ENCODE results near the gene ATAD2B. TPM values are rescaled to one million over a fixed set of nuclear protein-coding genes. Genes with fewer than 3 reads are reported as not detected.
"Not testable (repeated sequence)": the region's sequence is repeated elsewhere in the genome, so short reads cannot be mapped to it uniquely, and the experiment has no call there.

Gene ATAD2B
- total RNA-seq, result 10 to 100 TPM; 37.1 to 82.7 (median 40.7) TPM

DNA sequence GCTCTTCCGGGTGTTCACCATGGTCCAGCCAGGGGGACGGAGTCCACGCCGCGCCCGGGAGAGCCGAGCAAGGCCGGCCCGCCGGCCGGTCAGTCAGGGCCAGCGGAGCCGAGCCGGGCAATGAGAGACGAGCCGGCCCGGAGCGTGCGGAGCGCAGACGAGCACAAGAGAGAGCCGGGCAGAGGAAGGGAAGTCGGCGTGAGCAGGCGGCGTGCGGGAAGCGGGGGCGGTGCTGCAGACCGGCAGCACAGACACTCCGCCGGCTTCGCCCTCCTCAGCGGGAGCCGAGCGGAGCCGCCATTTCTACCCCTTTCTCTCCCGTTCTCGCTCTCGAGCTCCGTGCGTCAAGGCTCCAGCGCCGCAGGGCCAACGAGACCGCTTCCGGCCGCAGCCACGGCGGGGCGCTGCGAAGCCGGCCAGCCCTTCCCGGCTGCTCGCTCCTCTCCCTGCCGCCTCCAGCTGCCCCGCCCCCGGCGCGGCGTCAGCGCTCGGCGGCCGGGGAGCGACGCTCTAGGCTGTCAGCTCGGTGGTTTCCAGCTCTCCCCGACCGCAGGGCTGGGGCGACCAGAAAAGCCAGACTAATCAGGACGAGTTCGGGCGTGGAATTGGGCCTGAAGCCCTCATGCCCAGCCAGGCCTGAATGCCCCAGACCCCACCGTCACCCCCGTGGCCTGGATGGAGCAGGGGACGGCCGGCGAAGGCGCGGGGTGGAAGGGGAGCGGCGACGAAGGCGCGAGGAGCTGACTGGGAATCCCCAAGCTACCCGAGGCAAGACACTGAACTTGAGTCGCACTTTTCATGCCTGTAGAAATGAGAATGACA lies at the start of gene ATAD2B:
Gene ATAD2B (minus strand): TSS at position 374 of the 822 bp plus-strand sequence. CDS start 353 bp downstream, at position 21.
- H3K4me1 ChIP-seq, result peaks cover 16 to 39% (median 20%) of the 10 kb centered on the region in 4 donors
- H3K4me3 ChIP-seq, result peak within 1 kb of the TSS; percentile 70 to 86 (median 75)
- H3K27me3 ChIP-seq, result no peaks in the 10 kb centered on the region
- 1% methylated on average over 51 of the region's 88 CpGs; no CpG with 5 or more reads in 1 of the 2 donors for WGBS, 2 donors (ENCODE audit: low coverage in 1 of 2)
- peak; percentile 94 for DNase-seq
- intact Hi-C loops (cut with DNase I; ENCODE audit: low total_unique reads) (loop anchor here (1.0 kb wide), 1 partner anchor 157 kb away; the partner anchor contains the start of gene TP53I3), in situ Hi-C loops (cut with MboI; ENCODE audit: low pct_ligation_motif_present in 1 of 4, low pct_unique_long_range_greater_than_20kb in 1 of 4, low sequenced_read_pairs in 3 of 4) (loop anchor here in 1 of 4 donors (10.0 kb wide), 1 partner anchor 148 kb away; the partner anchor contains the start of gene SF3B6)
- no peaks in the 10 kb centered on the region for H3K36me3 ChIP-seq
- H3K9me3 ChIP-seq, result no peaks in the 10 kb centered on the region
- TF ChIP-seq, protein P1, sequence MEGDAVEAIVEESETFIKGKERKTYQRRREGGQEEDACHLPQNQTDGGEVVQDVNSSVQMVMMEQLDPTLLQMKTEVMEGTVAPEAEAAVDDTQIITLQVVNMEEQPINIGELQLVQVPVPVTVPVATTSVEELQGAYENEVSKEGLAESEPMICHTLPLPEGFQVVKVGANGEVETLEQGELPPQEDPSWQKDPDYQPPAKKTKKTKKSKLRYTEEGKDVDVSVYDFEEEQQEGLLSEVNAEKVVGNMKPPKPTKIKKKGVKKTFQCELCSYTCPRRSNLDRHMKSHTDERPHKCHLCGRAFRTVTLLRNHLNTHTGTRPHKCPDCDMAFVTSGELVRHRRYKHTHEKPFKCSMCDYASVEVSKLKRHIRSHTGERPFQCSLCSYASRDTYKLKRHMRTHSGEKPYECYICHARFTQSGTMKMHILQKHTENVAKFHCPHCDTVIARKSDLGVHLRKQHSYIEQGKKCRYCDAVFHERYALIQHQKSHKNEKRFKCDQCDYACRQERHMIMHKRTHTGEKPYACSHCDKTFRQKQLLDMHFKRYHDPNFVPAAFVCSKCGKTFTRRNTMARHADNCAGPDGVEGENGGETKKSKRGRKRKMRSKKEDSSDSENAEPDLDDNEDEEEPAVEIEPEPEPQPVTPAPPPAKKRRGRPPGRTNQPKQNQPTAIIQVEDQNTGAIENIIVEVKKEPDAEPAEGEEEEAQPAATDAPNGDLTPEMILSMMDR (IDR thresholded peaks at IDR 0.05), result peak; percentile 40 to 94 (median 80)
- TF ChIP-seq EP300 (IDR thresholded peaks at IDR 0.05; ENCODE audit: low read depth) (no peak), POLR2A (IDR thresholded peaks at IDR 0.05) (peak; percentile 92), POLR2AphosphoS5 (IDR thresholded peaks at IDR 0.05) (peak; percentile 88 to 95 (median 94))
- H3K27ac ChIP-seq, result peak within 1 kb of the TSS; percentile 95 to 99 (median 98)

DNA sequence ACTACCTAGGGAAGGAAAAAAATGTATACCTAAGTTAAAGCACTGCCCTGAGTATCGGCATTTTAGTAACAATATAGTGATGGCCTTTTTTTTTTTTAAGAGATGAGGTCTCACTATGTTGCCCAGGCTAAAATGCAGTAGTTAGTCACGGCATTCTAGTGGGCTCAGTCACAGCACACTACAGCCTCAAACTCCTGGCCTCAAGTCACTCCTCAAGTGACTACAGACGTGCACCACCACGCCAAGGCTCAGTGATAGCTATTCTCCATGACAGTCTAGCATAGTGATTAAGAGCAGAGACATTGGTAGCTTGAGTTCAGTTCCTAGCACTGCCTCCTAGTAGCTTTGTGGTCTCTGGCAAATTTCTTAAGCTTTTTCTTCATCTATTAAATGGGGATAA lies 40.9 kb upstream of the ATAD2B start:
- TF ChIP-seq POLR2AphosphoS5 (IDR thresholded peaks at IDR 0.05) (no peak), EP300 (IDR thresholded peaks at IDR 0.05; ENCODE audit: low read depth) (no peak), POLR2A (IDR thresholded peaks at IDR 0.05) (no peak)
- TF ChIP-seq, protein P1 (IDR thresholded peaks at IDR 0.05), result no peak
- no peak overlapping the region for H3K4me3 ChIP-seq
- no peak overlapping the region for H3K27ac ChIP-seq
- H3K36me3 ChIP-seq, result peaks cover 0 to 6% (median 0%) of the 10 kb centered on the region in 4 donors
- no peaks in the 10 kb centered on the region for H3K9me3 ChIP-seq
- H3K27me3 ChIP-seq, result no peaks in the 10 kb centered on the region
- 90 to 96% methylated on average over 2 to 4 of the region's 4 CpGs for WGBS, 2 donors (ENCODE audit: low coverage in 1 of 2)
- intact Hi-C loops (cut with DNase I; ENCODE audit: low total_unique reads), result no loop called here
- no peak for DNase-seq
- in situ Hi-C loops (cut with MboI; ENCODE audit: low pct_ligation_motif_present in 1 of 4, low pct_unique_long_range_greater_than_20kb in 1 of 4, low sequenced_read_pairs in 3 of 4), result no loop called here
- H3K4me1 ChIP-seq, result no peaks in the 10 kb centered on the region

DNA sequence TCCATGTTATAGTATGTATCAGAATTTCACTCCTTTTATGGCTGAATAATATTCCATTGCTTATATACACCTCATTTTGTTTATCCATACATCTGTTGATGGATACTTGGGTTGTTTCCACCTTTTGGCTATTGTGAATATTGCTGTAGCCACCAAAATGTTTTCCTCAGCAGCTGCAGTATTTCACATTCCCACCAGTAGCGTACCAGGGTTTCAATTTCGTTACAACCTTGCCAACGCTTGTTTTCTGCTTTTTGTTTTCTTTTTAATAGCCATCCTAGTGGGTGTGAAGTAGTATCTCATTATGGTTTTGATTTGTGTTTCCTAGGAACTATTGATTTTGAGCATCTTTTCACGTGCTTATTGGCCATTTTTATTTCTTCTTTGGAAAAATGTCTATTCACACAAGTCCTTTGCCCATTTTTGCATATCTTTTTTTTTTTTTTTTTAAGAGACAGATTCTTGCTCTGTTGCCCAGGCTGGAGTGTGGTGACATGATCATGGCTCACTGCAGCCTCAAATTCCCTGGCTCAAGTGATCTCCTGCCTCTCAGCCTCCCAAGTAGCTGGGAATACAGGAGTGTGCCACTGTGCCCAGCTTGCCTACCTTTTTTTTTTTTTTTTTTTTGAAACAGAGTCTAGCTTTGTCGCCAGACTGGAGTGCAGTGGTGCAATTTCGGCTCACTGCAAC lies 27.5 kb upstream of the ATAD2B start:
- Histone ChIP-seq H3K36me3 (no peaks in the 10 kb centered on the region), H3K4me3 (no peak overlapping the region), H3K4me1 (no peaks in the 10 kb centered on the region), H3K9me3 (no peaks in the 10 kb centered on the region), H3K27ac (no peak overlapping the region), H3K27me3 (no peaks in the 10 kb centered on the region)
- TF ChIP-seq POLR2A (IDR thresholded peaks at IDR 0.05), result no peak
- TF ChIP-seq, protein P1 (IDR thresholded peaks at IDR 0.05), result no peak
- no peak for TF ChIP-seq EP300 (IDR thresholded peaks at IDR 0.05; ENCODE audit: low read depth)
- TF ChIP-seq POLR2AphosphoS5 (IDR thresholded peaks at IDR 0.05), result no peak
- intact Hi-C loops (cut with DNase I; ENCODE audit: low total_unique reads) (no loop called here), in situ Hi-C loops (cut with MboI; ENCODE audit: low pct_ligation_motif_present in 1 of 4, low pct_unique_long_range_greater_than_20kb in 1 of 4, low sequenced_read_pairs in 3 of 4) (no loop called here)
- 81 to 93% methylated on average over 4 to 6 of the region's 6 CpGs for WGBS, 2 donors (ENCODE audit: low coverage in 1 of 2)
- no peak for DNase-seq

DNA sequence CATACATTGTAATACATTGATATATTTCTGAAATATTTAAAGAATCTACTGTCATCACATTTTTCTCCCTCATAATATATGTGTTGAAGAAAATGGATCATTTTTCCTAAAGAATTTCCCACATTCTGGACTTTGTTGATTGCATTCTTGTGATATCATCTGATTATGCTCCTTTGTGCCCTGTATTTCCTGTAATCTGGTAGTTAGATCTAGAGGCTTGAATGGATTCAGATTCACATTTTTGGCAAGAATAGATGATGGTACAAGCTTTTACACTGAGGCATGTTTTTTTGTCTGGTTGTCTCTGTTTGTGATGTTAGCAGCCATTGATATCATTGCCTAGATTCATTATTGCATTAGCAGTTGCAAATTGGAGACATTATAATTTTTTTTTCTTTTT lies 26.7 kb upstream of the ATAD2B start:
- in situ Hi-C loops (cut with MboI; ENCODE audit: low pct_ligation_motif_present in 1 of 4, low pct_unique_long_range_greater_than_20kb in 1 of 4, low sequenced_read_pairs in 3 of 4), result no loop called here
- no peak overlapping the region for H3K27ac ChIP-seq
- no peaks in the 10 kb centered on the region for H3K27me3 ChIP-seq
- H3K4me1 ChIP-seq, result no peaks in the 10 kb centered on the region
- no peak overlapping the region for H3K4me3 ChIP-seq
- intact Hi-C loops (cut with DNase I; ENCODE audit: low total_unique reads), result no loop called here
- H3K9me3 ChIP-seq, result no peaks in the 10 kb centered on the region
- DNase-seq, result no peak
- TF ChIP-seq, protein P1 (IDR thresholded peaks at IDR 0.05), result no peak
- no peaks in the 10 kb centered on the region for H3K36me3 ChIP-seq

DNA sequence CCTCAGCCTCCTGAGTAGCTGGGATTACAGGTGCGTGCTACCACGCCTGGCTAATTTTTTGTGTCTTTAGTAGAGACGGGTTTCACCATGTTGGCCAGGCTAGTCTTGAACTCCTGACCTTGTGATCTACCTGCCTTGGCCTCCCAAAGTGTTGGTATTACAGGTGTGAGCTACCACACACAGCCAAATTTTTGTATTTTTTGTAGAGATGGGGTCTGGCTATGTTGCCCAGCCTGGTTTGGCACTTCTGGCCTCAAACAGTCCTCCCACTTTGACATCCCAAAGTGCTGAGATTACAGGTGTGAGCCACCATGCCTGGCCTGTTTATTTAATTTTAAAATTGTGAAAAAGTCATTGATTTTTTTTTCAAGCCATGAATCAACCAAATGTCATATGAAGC lies 25.6 kb upstream of the ATAD2B start:
- in situ Hi-C loops (cut with MboI; ENCODE audit: low pct_ligation_motif_present in 1 of 4, low pct_unique_long_range_greater_than_20kb in 1 of 4, low sequenced_read_pairs in 3 of 4), result not testable (repeated sequence)

More for the DNA sequence above, 25.6 kb upstream of the ATAD2B start:
- H3K36me3 ChIP-seq; DNase-seq; H3K4me1 ChIP-seq; H3K27ac ChIP-seq; H3K9me3 ChIP-seq; H3K4me3 ChIP-seq; H3K27me3 ChIP-seq; intact Hi-C loops (cut with DNase I; ENCODE audit: low total_unique reads): not testable (repeated sequence)
- 100% methylated on average over 2 to 3 of the region's 3 CpGs for WGBS, 2 donors (ENCODE audit: low coverage in 1 of 2)

Measured in transverse colon (tissue), 4 donors.